IPS DF 6.9 (cell line): Measurements from ENCODE around the gene CTXN3.

ENCODE experiments used
- DNase-seq: peaks from one replicate; pipeline ENCODE4 v3.0.0-alpha.2; 2013; ENCODE audit warnings: low read depth, low spot score
- H3K27ac ChIP-seq: one replicate; pipeline ENCODE4 v1.5.1; 2013; ENCODE audit warnings: low read length, control low read depth
- H3K27me3 ChIP-seq: 2 replicates; pipeline ENCODE4 v1.6.1; 2013; ENCODE audit warnings: mild to moderate bottlenecking, low read length; ENCODE audit not compliant: control insufficient read depth, insufficient read depth
- H3K36me3 ChIP-seq: 2 replicates; pipeline ENCODE4 v1.6.1; 2013; ENCODE audit warnings: low read length; ENCODE audit not compliant: control insufficient read depth, insufficient read depth
- H3K4me1 ChIP-seq: 2 replicates; pipeline ENCODE4 v1.6.1; 2013; ENCODE audit warnings: low read length; ENCODE audit not compliant: control insufficient read depth, insufficient read depth
- H3K4me3 ChIP-seq: 2 replicates; pipeline ENCODE4 v1.5.1; 2013; ENCODE audit warnings: mild to moderate bottlenecking, low read length
- H3K9me3 ChIP-seq: 2 replicates; pipeline ENCODE4 v1.6.1; 2013; ENCODE audit warnings: low read length, inconsistent platforms; ENCODE audit not compliant: control insufficient read depth, insufficient read depth
- WGBS: extraction: QIAGEN DNeasy Blood & Tissue Kit; methylation state at CpG from one replicate; pipeline ENCODE4 v1.1.7; 2013; ENCODE audit warnings: mixed read lengths, missing lambda C conversion rate; ENCODE audit not compliant: insufficient read length, insufficient coverage; 5-methylcytosine and 5-hydroxymethylcytosine counted together

CTXN3 gene

DNA sequence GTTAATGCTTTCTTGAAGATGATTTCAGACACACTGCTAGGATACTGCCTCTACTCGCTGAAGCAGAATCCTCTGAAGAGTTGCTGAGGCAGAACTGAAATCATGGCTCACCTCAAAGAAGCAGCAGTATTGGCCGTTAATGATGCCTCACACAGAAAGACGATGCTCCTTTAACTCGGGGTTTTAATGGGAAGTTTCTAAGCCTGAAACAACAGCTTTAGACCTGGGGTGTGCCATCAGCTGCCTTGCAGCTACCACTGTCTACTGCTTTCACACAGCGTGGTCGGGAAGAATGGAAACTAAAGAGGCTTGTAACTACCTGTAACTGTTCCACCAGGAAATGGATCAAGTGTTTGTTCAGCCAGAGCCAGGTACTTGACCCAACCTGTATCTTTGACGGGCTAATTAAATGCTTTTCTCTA lies at the start of gene CTXN3:
Gene CTXN3, plus strand, starts transcription at position 65 of the 422 bp plus-strand sequence. CDS start 8,440 bp downstream, outside the sequence.
- Histone ChIP-seq H3K27me3 (no peaks in the 10 kb centered on the region), H3K4me3 (no peak within 1 kb of the TSS)

DNA sequence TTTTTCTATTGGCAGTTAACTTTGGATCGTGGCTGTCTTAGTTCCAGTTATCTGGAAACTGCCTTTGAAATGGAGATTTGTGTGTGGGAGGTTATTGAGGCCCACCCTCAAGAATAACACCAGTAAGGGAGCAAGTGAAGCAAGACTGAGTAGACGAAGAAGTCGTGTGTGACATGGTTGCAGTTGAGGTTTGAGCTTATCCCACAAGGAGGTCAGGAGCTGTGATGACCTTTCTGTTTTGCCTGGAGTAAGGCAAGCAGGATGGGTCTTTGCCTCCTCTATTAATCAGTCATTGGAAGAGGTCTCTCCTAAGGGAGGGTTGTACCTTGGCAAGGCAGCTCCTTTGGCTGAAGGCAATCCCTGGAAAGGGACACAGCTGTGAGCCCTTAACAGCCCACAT lies 49.6 kb upstream of the CTXN3 start:
- no CpG with 5 or more reads among the region's 3 CpGs for WGBS
- no peaks in the 10 kb centered on the region for H3K9me3 ChIP-seq

More for the DNA sequence above, at the start of gene CTXN3:
- Histone ChIP-seq H3K4me1 (peaks cover 3% of the 10 kb centered on the region; the same call in 1 of the 2 replicates), H3K36me3 (no peaks in the 10 kb centered on the region), H3K9me3 (no peaks in the 10 kb centered on the region), H3K27ac (no peak within 1 kb of the TSS)
- DNase-seq: no peak
- WGBS: no CpG with 5 or more reads among the region's 7 CpGs

DNA sequence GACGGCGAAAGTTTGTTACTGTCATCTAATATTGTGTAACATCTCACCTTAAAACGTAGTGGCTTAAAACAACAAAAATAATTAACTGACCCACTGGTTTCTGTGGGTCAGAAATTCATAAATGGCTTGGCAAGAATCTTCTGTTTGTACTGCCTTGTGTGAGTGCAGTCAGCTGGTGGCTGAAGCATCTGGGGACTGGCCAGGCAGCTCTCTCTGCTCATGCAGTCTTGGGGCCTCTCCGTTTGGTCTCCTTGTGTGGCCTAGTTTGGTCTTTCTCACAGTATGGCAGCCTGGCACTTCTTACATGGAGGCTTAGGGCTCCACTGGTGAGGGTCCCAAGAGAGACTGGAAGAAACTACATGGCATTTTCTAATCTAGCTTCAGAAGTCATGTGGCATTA lies 49.0 kb upstream of the CTXN3 start:
- Histone ChIP-seq H3K4me3 (no peak overlapping the region), H3K9me3 (no peaks in the 10 kb centered on the region), H3K27ac (no peak overlapping the region), H3K4me1 (peaks cover 1% of the 10 kb centered on the region; the same call in 1 of the 2 replicates), H3K36me3 (no peaks in the 10 kb centered on the region), H3K27me3 (no peaks in the 10 kb centered on the region; the same call in 1 of the 2 replicates)
- WGBS: no CpG with 5 or more reads among the region's 4 CpGs
- DNase-seq: no peak

More for the DNA sequence above, 49.6 kb upstream of the CTXN3 start:
- no peak for DNase-seq
- Histone ChIP-seq H3K4me3 (no peak overlapping the region), H3K36me3 (no peaks in the 10 kb centered on the region), H3K4me1 (peaks cover 1% of the 10 kb centered on the region; the same call in 1 of the 2 replicates), H3K27ac (no peak overlapping the region), H3K27me3 (no peaks in the 10 kb centered on the region; the same call in 1 of the 2 replicates)

DNA sequence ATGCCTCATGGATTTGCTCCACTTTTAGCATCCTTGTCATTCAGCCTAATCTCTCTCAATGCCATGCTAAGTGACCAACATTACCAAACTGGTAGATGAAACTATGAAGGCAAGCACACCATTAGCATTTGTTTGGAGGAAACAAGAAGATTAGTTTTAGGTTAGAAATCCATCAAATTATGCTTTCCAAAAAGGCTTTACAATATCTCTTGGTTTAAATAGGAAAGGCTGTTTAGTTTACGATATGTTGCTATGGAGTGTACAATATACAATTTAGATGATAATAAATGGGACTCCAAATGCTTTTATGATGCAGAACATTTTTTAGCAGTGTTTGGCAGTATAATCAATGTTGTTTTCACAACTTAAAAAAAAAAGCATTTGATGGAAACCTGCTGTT lies 47.8 kb upstream of the CTXN3 start:
- Histone ChIP-seq H3K36me3 (no peaks in the 10 kb centered on the region), H3K4me3 (no peak overlapping the region), H3K4me1 (peaks cover 1% of the 10 kb centered on the region; the same call in 1 of the 2 replicates), H3K27me3 (no peaks in the 10 kb centered on the region), H3K9me3 (no peaks in the 10 kb centered on the region), H3K27ac (no peak overlapping the region)
- no peak for DNase-seq
- no CpG with 5 or more reads among the region's 1 CpG for WGBS

DNA sequence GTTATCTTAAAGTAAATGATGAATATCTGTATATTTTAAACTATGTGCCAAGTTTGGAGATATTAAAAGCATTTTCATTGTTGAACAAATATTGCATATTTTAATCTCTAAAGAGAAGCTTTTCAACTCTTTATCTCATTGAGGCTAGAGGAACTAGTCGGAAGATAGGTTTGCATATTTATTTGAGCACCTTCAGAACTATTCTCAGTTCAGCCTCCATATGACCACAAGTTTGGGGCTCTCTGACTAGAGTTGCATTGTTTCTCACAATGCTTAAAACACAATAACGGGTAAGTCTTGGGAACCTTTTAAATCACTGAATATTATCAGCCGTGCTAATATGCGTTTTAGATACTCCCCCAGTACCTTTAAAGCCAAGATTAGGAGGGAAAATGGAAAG lies 47.3 kb upstream of the CTXN3 start:
- no peak for DNase-seq
- H3K4me1 ChIP-seq: peaks cover 1% of the 10 kb centered on the region; the same call in 1 of the 2 replicates
- no CpG with 5 or more reads among the region's 4 CpGs for WGBS
- no peaks in the 10 kb centered on the region for H3K36me3 ChIP-seq
- no peaks in the 10 kb centered on the region for H3K27me3 ChIP-seq
- H3K9me3 ChIP-seq: no peaks in the 10 kb centered on the region
- H3K27ac ChIP-seq: no peak overlapping the region
- no peak overlapping the region for H3K4me3 ChIP-seq

DNA sequence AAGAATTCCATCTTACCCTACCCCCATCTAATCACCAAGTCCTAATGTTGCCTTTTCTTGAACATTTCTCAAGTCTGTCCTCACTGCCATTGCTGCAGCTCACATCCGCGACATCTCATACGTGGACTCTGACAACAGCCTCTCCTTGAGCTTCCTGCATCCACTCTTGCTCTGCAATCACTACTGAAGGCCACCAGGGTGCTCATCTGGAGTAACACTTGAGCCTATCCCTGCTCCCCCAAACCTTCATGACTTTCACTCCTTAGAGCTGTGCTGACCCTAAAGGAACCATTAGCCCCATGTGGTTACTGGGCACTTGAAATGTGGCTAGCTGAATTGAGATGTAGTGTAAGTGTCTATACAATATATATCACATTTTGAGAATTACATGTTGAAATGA lies 46.4 kb upstream of the CTXN3 start:
- H3K4me3 ChIP-seq: no peak overlapping the region
- no peak for DNase-seq
- no peak overlapping the region for H3K27ac ChIP-seq
- no peaks in the 10 kb centered on the region for H3K9me3 ChIP-seq
- WGBS: no CpG with 5 or more reads among the region's 3 CpGs
- peaks cover 1% of the 10 kb centered on the region; the same call in 1 of the 2 replicates for H3K4me1 ChIP-seq
- H3K27me3 ChIP-seq: no peaks in the 10 kb centered on the region
- H3K36me3 ChIP-seq: no peaks in the 10 kb centered on the region

DNA sequence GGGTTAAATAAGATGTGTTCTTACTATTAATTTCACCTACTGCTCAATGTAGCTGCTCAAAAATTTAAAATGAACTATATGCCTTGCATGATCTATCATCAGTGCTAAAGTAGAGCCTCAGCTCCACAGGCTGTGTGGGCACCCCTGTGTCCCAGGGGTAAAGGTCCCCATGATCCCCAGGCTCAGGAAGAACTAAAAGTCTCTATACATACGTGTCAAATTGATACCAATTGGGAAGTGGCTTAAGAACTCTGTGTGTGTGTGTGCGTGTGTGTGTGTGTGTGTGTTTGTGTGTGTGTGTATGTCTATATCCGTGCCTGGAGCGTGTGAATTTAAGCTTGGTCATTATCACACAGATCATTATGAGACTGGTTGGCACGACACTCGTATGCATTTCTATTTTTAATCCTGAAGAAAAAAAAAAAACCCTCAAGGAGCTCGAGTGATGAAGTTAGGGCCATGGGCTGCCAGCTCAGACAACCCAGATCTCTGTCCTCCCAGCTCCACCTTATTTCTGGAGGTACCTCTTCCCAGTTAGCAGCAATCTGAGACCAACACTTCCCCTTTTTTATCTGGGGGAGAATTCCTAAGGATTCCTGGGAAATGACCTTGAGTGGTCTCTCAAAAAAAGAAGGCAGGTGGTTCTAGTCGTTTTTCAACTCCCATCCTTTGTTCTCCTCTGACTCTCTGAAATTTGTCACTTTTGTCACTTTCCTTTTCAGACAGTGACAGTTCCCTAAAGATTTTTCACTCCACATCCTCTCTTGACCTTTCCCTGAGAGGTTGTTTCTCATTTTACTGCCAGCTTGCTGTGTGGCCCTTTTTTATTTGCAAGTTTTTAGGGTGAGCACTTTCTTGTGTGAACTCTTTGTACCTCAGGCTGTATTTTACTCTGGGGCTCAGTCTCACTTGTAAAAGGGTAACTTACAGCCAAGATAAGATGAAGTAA lies 45.7 kb upstream of the CTXN3 start:
- H3K4me3 ChIP-seq: no peak overlapping the region
- no peak overlapping the region for H3K27ac ChIP-seq
- no CpG with 5 or more reads among the region's 8 CpGs for WGBS
- no peaks in the 10 kb centered on the region for H3K36me3 ChIP-seq
- H3K4me1 ChIP-seq: peaks cover 1% of the 10 kb centered on the region; the same call in 1 of the 2 replicates
- DNase-seq: no peak
- H3K27me3 ChIP-seq: no peaks in the 10 kb centered on the region
- H3K9me3 ChIP-seq: no peaks in the 10 kb centered on the region

DNA sequence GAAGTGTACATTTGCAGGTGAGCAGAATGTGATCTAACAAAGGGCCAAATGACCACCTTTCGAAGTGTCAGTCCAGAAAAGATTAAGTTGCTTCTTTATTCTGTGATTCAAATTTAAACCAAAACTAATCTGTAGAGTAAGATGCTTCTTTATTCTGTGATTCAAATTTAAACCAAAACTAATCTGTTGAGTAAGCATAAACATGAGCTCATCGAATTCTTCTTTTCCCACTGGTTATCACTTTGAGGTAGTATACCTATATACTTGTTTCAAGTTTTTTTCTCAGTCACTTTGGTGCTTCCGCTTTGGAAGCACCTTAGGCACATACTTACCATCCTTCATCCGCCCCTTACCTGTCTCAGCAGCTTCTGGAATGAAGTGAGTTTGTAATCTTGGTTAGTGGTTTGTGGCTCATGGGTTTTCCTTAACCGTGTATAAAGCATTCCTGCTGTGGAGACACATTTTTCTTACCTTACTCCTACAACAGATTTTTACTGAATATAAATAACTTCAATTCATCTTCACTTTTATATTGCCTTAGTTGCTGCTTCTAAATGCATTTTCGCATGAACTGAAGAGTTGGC lies 40.7 kb upstream of the CTXN3 start:
- DNase-seq: no peak
- H3K4me1 ChIP-seq: peaks cover 1% of the 10 kb centered on the region; the same call in 1 of the 2 replicates
- H3K27me3 ChIP-seq: no peaks in the 10 kb centered on the region
- no CpG with 5 or more reads among the region's 6 CpGs for WGBS
- H3K27ac ChIP-seq: no peak overlapping the region
- H3K4me3 ChIP-seq: no peak overlapping the region
- no peaks in the 10 kb centered on the region for H3K36me3 ChIP-seq
- H3K9me3 ChIP-seq: no peaks in the 10 kb centered on the region

DNA sequence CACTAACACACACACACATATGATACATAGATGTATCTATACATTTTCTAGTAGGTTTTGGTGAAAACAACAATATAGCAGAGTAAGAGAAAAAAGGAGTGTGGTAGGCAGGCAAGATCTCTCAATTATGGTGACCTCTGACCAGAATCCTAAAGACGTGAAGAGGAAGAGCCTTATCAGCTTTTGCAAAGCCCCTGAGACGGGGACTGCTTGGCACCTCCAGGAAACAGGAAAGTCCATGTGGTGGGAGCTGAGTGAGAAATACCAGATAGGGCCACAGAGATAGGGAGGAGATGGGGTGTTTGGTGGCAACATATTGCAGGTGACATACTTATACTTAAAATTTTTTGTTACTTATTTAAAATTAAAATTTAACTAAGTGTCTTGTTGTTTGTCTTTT lies 39.9 kb upstream of the CTXN3 start:
- H3K4me3 ChIP-seq: no peak overlapping the region
- WGBS: no CpG with 5 or more reads among the region's 2 CpGs
- H3K27me3 ChIP-seq: no peaks in the 10 kb centered on the region
- H3K27ac ChIP-seq: no peak overlapping the region
- no peak for DNase-seq
- no peaks in the 10 kb centered on the region for H3K36me3 ChIP-seq
- no peaks in the 10 kb centered on the region for H3K4me1 ChIP-seq
- no peaks in the 10 kb centered on the region for H3K9me3 ChIP-seq

DNA sequence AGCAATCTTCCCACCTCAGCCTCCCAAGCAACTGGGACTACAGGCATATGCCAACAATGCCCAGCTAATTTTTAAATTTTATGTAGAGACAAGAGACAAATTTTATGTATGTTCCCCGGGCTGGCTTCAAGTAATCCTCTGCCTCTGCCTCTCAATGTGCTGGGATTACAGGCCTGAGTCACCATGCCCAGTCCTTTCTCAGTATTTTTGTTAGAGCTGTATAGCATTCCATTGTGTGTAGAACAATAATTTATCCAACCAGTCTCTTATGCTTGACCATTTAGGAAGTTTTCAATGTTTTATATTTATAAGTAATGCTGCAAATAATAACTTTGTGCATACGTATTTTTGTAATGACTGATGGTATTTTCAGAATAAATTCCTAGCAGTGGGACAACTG lies 38.9 kb upstream of the CTXN3 start:
- Histone ChIP-seq H3K4me3 (no peak overlapping the region), H3K27me3 (no peaks in the 10 kb centered on the region), H3K36me3 (no peaks in the 10 kb centered on the region), H3K9me3 (no peaks in the 10 kb centered on the region), H3K4me1 (no peaks in the 10 kb centered on the region), H3K27ac (no peak overlapping the region)
- no peak for DNase-seq
- WGBS: no CpG with 5 or more reads among the region's 2 CpGs
